HG02973 (cell line): ENCODE measurements around the gene PPID.

Experiments
- ATAC-seq: cut with Tn5 transposase; IDR thresholded peaks from one replicate; pipeline ENCODE4 v1.9.1; 2021; ENCODE audit warnings: moderate library complexity; ENCODE audit not compliant: unreplicated experiment

PPID gene

DNA sequence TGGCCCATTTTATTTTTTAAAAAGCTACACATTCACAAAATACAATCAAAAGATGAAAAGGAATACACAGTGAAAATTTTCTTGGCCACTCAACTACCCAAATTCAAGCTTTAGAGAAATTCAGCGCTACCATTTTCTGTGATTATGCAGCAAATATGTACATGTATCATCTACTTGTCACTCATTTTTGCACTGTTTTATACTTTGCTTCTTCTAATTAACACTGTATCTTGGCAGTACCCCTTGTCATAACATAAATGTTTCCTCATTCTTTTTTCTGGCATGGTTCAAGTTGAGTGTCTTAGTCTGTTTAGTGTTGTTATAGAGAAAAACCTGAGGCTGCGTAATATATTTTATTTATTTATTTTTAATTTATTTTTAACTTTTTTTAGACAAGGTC is 15.7 kb upstream of the PPID start:
- ATAC-seq, result no peak

DNA sequence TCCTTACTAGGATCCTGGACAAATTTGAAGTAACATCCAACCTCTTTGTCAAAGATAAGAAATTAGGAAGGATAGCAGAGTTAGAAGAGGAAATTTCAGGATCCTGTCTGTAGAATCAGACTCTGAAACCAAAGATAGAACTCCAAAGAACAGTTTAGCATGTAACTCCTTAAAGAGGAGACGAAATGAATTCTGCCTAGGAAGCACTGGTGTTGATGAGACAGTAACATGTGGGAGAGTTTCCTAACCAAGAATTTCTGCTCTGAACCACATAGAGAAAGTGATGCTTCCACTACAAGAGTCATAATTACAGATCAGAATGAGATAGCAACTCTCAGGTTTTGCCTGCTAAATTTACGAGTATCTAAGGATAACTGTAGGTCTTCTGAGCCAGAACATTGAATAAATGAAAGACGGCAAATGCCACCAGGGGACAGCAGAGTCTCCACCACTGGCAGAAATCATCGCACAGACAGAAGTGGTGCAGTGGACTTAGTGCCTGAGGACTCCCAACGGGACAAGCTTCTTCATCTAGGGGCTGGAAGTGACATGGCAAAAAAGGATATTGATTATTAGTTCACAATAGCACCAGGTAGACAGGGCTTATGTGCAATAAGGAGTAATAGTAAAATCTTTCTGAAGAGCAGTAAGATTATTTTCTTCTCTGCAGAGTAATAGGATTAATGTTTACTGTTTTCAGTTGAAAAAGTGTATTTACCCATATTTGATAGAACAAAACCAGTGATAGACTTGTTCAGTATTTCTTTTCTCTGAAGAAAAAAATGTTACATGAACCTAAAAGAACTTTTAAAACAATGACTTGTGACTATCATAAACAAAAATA is 6.7 kb upstream of the PPID start:
- ATAC-seq, result peak; percentile 83

DNA sequence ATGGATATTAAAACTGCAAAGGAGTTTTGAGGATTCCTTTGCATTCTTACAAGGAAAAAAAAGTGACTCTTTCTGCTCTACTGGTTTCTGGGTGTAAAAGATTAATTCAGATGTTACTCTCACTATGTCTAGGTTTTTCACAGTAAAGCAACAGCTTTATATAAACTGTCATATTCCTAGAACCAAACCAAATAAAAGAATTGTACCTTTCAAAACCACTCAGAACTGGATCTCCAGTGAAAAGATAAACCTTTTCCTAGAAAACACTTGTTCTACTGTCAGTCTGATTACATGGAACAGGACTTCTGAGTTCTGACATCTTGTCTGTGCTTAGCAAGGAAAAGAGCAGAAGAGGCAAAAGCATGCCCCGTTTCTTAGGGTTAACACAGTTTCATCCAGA is 5.0 kb upstream of the PPID start:
- ATAC-seq, result no peak

DNA sequence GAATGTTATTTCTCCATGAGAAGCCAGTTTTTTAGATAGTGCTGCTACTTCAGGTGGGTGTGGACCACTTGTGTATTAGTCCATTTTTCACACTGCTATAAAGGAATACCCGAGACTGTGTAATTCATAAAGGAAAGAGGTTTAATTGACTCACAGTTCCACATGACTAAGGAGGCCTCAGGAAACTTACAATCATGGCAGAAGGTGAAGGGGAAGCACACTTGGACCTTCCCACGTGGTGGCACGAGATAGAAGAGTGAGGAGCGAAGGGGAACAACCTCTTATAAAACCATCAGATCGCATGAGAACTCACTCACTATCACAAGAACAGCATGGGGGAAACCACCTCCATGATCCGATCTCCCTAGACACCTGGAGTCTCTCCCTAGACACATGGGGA is 3.4 kb upstream of the PPID start:
- ATAC-seq, result no peak

DNA sequence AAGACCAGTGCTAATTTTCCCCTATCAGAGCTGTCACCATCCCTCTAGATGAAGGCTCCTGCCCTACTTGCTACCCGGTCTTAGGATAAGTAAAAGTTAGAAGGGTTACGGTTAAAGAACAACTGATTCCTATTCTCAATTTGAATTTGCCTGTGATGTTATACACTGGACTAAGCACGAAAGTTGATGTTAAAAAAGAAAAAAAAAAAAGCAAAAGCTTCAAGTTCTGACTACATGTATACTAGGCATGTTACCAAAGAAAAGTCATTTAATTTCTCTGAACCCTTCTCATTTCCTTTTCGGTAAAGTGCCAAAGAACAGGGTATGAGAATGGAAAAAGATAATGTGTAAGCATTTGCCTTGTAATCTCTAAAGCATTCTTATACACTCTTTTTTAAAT is 1.4 kb upstream of the PPID start:
- no peak for ATAC-seq

DNA sequence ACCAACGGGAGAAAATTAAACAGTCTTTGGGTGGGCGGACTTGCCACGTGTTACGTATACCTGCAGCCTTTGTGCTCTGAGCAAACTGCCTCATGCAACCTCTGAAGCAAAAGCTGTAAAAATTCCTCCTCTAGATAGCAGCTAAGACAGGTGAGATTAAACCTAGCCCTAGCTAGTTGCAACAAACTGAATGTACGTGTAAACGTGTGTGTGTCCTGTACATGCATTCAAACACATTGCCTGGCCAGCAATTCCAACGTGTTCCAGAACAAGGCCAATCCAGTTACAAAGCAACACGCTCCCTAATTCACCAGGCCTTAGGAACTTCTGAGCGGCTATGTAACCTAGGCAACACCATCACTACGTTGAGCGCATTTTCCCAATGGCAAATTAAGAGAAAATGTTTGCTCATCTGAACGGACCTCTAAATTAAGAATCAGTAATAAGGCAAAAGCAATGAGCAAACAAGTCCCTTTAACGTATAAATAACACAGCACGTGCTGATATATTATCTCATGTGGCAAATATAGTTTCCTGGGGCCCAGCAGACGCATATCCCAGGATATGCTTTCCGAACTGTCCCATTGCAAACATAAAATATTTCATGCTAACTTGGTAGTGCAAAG is 792 bp downstream of the PPID start:
- peak; percentile 24 for ATAC-seq

DNA sequence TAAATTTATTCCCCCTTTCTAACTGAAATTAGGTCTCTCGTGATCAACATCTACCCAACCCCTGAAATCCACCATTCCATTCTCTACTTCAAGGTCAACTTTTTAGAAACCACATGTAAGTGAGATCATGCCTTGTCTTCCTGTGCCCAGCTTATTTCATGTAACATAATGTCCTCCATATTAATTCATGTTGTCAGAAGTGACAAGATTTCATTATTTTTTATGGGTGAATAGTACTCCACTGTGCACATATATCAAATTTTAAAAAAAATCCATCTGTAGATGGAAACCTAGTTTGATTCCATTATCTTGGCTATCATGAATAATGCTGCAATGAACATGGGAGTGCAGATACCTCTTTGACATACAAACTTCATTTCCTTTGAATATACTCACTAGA is 1.5 kb downstream of the PPID start:
- ATAC-seq, result no peak

DNA sequence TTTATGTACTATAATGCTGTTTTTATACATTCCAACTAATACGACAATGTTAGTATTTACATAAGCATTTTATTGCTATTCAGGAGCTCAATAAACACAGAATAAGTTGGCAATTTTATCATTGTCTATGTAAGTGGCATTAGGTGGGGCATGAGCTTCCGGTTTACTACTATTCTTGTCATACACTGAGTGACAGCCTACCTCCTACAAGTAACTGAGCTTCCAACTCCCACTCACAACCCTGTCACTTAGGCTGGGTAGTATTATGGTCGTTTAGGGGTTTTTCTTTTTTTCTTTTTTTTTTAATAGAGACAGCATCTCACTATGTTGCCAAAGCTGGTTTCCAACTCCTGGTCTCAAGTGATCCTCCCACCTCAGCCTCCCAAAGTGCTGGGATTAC is 7.4 kb downstream of the PPID start:
- ATAC-seq, result no peak

DNA sequence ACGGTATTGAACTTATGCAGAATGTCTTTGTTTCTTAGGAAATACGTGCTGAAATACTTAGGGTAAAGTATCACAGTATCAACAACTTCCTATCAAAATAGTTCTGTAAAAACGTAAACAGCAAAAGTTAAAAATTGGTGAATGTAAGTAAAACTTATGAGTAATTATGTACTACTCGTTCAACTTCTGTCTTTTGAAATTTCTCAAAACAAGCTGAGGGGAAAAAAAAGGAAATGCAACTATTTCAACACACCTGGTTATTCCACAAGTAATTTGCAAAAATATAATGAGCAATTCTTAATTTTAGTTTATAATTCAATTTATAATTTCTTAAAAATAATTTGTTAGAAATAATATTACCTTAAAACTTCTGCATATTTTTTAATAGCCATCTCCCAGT is 8.3 kb downstream of the PPID start:
- no peak for ATAC-seq

DNA sequence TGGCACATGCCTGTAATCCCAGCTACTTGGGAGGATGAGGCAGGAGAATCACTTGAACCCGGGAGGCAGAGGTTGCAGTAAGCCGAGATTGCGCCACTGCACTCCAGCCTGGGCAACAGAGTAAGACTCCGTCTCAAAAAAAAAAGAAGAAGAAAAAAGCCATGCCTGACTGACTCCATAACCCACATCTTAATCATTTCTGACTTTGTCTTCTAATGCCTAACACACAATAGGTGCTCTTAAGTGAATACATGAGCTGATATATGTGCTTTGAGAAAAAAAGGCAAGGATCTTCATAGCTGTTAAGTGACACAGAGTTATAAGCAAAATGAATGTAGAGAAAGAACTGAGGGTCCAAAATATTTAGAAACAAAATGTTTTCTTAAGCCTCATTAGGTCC is 10.6 kb downstream of the PPID start:
- ATAC-seq, result peak; percentile 49

DNA sequence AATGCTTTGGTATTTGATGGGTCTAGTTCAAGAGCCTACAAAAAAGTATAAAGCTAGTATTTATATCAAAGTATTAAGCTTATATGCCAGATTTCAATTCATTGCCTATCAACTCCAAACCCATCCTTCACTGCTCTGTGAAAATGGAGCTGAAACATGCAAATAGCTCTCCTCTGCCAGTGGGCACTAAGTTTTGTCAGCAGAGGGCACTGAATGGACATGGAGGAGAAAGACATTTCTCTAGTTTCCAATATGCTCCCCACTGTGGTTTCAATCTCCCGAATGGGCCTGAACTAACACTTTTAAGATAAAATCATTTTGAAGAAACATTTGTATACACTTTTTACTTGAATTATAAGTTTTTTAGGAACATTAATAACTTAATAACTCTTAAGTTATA is 12.4 kb downstream of the PPID start:
- no peak for ATAC-seq

DNA sequence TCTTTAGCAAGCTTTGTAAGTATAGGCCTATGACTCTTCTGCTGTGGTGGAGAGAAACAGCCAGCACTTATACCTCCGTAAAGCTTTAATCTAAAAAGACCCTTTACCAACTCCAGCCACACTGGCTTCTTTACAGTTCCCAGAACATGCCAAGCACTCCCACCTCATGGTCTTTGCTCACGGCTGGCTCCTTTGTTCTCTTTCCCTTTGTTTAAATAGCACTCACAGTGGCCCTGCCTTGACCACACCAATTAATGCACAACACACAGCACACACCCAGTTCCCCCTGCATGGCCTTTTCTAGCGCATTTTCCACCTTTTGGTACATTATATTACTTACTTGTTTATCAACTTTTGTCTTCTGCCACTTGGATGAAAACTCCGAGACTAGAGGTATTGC is 18.9 kb downstream of the PPID start:
- ATAC-seq, result no peak

DNA sequence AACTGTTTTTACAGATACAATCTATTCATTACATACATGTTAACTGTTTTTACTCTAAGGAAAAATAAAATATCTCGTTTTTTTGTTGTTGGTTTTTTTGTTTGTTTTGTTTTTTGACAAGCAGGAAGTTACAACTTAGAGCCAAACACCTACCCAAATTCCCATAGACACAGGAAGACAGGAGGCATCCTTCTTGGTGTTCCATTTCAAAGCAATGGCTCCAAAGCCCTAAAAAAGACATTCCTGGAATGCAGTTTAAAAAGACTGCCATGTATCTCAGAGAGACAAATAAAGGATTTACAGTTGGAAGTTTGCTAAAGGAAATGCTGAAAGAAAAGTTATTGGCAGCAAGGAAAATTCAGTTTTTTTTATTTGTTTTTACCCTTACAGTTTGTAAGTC is 34.4 kb downstream of the PPID start:
- ATAC-seq, result no peak

DNA sequence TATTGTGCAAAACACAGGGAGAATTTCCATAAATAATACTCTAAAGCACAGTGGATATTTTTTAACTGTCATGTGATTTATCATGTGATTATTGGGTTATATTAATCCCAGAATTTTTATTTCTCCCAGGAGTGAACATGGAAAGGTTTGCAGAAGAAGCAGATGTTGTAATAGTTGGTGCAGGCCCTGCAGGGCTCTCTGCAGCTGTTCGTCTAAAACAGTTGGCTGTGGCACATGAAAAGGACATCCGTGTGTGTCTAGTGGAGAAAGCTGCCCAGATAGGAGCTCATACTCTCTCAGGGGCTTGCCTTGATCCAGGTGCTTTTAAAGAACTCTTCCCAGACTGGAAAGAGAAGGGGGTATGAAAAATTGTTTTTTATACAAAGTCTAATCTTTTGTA is 41.1 kb downstream of the PPID start:
- ATAC-seq, result no peak

DNA sequence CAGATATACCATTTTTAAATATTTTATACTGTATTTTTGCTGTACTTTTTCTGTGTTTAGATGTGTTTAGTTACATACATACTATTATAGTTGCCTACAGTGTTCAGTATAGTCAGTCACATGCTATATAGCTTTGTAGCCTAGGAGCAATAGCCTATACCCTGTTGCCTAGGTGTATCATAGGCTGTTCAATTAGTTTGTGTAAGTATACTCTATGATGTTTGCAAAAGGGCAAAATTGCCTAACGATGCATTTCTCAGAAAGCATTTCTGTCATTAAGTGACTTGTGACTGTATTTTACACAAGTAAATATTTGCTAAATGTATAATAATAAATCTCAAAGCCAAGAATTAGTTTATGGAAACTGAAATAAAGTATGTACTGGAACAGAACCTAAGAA is 41.6 kb downstream of the PPID start:
- no peak for ATAC-seq

DNA sequence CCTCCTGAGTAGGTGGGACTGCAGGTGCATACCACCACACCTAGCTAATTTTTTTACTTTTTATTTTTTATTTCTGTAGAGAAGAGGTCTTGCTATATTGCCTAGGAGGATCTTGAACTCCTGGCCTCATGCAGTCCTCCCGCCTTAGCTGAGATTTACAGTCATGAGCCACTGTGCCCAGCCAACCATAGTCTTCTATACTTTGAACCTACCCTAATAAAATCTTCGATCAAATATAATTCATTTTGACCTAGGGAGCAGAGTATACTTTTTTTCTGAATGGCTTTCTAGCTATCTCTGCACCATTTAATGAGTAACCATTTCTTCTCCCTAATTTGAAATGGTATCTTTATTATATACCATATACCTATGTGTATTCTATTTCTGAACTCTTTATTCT is 44.4 kb downstream of the PPID start:
- ATAC-seq, result no peak

DNA sequence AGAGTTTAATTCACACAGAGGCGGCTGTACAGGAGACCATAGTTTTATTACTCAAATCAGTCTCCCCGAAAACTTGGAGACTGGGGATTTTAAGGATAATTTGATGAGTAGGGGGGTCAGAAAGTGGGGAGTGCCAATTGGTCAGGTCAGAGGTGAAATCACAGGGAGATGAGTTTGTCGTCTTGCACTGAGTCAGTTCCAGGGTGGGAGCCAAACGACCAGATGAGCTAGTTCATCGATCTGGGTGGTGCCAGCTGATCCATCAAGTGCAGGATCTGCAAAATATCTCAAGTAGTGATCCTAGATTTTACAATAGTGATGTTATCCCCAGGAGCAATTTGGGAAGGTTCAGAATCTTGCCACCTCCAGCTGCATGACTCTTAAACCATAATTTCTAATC is 47.1 kb downstream of the PPID start:
- ATAC-seq, result no peak

DNA sequence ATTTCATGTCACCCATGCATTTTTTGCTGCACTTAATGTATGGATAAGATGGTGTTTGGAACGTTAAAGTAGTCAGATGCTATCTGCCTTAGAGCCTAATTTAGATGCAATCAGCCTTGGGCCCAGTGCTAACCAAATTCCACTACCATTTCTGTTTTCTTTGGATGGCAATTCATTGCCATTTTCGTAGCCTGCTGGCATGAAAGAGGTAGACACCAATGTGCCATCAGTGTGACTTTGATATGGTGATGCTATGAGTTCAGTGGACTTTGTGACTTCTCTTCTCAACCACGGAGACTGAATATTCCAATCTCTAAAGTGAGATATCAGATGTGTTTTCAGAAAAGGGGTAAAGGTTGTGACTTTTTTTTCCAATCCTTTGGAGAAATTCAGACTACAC is 49.6 kb downstream of the PPID start:
- no peak for ATAC-seq

DNA sequence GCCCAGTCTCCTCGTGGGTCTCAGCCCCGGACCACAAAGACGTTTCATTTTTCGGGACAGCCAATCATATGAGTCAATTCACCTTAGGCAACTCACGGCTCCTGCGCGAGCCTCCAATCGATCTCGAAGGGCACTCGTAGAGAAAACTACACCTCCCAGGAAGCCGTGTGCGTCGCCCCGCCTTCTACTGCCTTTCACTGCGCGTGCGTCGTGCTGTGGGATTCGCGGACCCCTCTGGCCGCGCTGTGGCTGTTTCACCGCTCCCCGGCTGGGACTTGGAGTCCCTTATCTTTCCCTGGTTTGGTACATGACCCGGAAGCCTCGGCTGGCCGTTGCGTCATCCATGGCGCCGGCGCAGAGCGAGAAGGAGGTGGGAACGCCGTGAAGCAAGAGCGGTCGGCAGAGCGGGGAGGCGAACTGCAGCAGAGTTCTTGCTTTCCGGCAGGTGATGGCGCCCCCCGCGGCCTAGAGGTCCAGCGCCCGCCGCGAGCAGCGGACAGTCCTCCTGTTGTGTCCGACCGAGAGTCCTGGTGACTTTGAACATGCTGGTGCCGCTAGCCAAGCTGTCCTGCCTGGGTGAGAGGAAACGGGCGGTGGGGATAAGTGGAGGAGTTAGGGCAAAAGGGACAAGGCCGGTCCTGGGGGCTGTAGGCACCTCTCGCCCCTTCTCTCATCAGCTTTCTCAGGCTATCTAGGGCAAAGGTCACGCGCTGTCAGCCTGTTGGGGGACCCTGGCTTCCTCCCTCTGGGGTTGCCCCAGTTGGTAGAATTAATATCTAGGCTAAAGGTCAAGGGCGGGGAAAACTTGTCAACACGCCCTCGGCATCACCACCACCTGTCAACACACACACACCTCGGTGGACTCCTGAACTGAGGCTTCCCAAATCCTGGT is 51.0 kb downstream of the PPID start, which contains the start of gene ETFDH:
TSS of gene ETFDH (plus strand) at position 382 of the 892 bp plus-strand sequence. CDS start at position 543, 161 bp downstream.
- ATAC-seq, result peak; percentile 84

DNA sequence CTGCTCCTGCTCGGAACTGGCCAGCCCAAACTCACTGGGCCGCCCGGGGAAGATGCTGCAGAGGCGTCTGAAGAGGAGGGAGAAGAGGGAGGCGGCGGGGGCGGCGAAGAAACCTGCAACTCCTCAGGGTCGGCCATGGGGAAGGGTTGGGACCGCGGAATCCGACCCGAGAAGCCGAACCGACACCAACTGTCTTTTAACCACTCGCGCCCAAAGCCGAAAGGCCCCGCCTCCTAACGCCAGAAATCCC is 51.6 kb downstream of the PPID start, which contains the start of gene C4orf46:
TSS of gene C4orf46 (minus strand) at position 223 of the 250 bp plus-strand sequence. CDS start at position 137, 86 bp downstream.
- no peak for ATAC-seq

DNA sequence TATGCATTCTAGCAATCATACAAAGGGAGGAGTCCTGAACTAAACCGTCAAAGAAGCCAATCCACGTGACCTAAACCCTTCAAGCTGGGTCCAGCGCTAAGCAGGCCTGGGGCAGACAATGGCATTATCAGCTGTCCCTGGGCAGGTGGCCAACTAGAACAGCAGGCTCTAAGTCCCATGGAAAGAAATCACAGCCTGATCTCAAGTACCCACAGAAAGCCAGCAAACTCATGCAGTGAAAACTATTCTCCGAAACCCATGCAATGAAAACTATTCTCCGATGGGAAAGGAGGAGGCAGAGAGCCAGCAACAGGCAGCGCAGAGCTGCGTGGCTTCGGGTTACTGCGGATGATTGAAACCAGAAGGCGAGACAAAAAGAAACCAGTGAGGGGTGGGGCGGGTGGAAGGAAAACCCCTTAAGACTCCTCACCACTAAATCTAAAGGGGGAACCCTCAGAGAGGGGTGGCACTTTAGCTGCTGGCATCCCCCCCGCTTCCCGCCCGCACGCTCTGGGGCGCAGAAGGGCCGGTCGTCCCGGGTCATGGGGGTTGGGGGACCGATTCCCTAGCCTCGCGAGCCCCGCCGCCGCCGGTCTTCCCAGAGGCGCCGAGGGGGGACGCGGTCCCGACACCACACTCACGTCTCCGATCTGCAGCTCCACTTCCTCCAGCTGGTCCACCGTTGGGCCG is 52.1 kb downstream of the PPID start:
- peak; percentile 34 for ATAC-seq
